HepG2 (cell line): ENCODE results near the gene OGFR.

Source experiments
- HNRNPLL ChIP-seq: fragments of 200-400 bp; formaldehyde crosslinking; IDR thresholded peaks from 2 replicates; pipeline ENCODE4 v1.6.1; 2017; ENCODE audit warnings: mild to moderate bottlenecking, low read depth, low read length; ENCODE audit not compliant: poor library complexity, severe bottlenecking
- SSRP1 ChIP-seq: IDR thresholded peaks from 2 replicates; pipeline ENCODE4 v1.6.1; 2016; ENCODE audit warnings: control low read depth
- ZFP37 ChIP-seq: sonication (generic); formaldehyde crosslinking; IDR thresholded peaks from 2 replicates; pipeline ENCODE4 v1.4.0; 2020; ENCODE audit warnings: missing genetic modification reagents, borderline replicate concordance
- ZNF382 ChIP-seq: sonication (generic); formaldehyde crosslinking; IDR thresholded peaks from 2 replicates; pipeline ENCODE4 v1.5.0; 2020; ENCODE audit warnings: missing genetic modification reagents, mild to moderate bottlenecking, borderline replicate concordance
- ZNF614 ChIP-seq: IDR thresholded peaks from 2 replicates; pipeline ENCODE4 v1.6.1; 2018; ENCODE audit warnings: missing biosample characterization, missing genetic modification reagents, inconsistent platforms, borderline replicate concordance
- TF ChIP-seq, protein P1 (sequence below): IDR thresholded peaks from 2 replicates; pipeline ENCODE4 v1.6.1; 2016; ENCODE audit warnings: missing compliant biosample characterization, missing genetic modification reagents, borderline replicate concordance
- TF ChIP-seq, protein P2 (sequence below): sonication (generic); formaldehyde crosslinking; IDR thresholded peaks from 2 replicates; pipeline ENCODE4 v1.4.0; 2020; ENCODE audit warnings: missing genetic modification reagents, borderline replicate concordance
- TF ChIP-seq, protein P3 (sequence below): IDR thresholded peaks from 2 replicates; pipeline ENCODE4 v1.6.1; 2012; ENCODE audit warnings: low read length, improper control_type of control experiment
- TF ChIP-seq, protein P4 (sequence below): sonication (generic); formaldehyde crosslinking; conservative IDR thresholded peaks from 2 replicates; pipeline ENCODE4 v1.5.0; 2020; ENCODE audit warnings: missing genetic modification reagents

DNA sequence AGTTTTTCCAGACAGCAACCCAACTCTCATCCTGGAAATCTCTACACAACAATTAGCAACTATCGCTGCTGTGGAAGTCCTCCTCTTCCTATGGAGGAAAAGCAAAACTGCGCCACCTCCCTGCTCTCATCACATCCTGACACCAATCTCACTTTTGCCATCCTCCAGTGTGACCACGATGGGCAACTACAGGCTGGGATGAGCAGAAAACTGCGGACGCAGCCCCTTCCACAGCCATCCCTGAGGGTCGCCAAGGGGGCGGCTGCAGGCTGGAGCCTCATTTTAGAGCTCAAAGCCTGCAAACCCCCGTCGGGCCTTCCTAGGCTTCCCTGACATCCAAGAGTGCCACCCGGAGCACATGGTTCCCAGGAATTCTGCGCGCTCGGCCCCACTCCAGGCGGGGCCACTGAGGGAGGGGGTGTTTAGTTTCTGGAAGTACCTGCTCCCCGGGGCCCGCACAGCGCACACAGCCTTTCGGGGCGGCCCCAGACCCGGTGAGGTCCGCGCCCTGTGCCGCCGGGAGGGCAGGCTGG is 55.8 kb downstream of the OGFR start:
- TF ChIP-seq SSRP1 (CRISPR knock-in tag) (no peak), ZFP37 (no peak), HNRNPLL (no peak), ZNF614 (no peak), ZNF382 (no peak)
- TF ChIP-seq, protein P1, sequence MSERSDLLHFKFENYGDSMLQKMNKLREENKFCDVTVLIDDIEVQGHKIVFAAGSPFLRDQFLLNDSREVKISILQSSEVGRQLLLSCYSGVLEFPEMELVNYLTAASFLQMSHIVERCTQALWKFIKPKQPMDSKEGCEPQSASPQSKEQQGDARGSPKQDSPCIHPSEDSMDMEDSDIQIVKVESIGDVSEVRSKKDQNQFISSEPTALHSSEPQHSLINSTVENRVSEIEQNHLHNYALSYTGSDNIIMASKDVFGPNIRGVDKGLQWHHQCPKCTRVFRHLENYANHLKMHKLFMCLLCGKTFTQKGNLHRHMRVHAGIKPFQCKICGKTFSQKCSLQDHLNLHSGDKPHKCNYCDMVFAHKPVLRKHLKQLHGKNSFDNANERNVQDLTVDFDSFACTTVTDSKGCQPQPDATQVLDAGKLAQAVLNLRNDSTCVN, result no peak
- TF ChIP-seq, protein P2, sequence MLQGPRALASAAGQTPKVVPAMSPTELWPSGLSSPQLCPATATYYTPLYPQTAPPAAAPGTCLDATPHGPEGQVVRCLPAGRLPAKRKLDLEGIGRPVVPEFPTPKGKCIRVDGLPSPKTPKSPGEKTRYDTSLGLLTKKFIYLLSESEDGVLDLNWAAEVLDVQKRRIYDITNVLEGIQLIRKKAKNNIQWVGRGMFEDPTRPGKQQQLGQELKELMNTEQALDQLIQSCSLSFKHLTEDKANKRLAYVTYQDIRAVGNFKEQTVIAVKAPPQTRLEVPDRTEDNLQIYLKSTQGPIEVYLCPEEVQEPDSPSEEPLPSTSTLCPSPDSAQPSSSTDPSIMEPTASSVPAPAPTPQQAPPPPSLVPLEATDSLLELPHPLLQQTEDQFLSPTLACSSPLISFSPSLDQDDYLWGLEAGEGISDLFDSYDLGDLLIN (CRISPR knock-in tag), result no peak
- TF ChIP-seq, protein P3, sequence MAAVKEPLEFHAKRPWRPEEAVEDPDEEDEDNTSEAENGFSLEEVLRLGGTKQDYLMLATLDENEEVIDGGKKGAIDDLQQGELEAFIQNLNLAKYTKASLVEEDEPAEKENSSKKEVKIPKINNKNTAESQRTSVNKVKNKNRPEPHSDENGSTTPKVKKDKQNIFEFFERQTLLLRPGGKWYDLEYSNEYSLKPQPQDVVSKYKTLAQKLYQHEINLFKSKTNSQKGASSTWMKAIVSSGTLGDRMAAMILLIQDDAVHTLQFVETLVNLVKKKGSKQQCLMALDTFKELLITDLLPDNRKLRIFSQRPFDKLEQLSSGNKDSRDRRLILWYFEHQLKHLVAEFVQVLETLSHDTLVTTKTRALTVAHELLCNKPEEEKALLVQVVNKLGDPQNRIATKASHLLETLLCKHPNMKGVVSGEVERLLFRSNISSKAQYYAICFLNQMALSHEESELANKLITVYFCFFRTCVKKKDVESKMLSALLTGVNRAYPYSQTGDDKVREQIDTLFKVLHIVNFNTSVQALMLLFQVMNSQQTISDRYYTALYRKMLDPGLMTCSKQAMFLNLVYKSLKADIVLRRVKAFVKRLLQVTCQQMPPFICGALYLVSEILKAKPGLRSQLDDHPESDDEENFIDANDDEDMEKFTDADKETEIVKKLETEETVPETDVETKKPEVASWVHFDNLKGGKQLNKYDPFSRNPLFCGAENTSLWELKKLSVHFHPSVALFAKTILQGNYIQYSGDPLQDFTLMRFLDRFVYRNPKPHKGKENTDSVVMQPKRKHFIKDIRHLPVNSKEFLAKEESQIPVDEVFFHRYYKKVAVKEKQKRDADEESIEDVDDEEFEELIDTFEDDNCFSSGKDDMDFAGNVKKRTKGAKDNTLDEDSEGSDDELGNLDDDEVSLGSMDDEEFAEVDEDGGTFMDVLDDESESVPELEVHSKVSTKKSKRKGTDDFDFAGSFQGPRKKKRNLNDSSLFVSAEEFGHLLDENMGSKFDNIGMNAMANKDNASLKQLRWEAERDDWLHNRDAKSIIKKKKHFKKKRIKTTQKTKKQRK, result no peak
- TF ChIP-seq, protein P4, sequence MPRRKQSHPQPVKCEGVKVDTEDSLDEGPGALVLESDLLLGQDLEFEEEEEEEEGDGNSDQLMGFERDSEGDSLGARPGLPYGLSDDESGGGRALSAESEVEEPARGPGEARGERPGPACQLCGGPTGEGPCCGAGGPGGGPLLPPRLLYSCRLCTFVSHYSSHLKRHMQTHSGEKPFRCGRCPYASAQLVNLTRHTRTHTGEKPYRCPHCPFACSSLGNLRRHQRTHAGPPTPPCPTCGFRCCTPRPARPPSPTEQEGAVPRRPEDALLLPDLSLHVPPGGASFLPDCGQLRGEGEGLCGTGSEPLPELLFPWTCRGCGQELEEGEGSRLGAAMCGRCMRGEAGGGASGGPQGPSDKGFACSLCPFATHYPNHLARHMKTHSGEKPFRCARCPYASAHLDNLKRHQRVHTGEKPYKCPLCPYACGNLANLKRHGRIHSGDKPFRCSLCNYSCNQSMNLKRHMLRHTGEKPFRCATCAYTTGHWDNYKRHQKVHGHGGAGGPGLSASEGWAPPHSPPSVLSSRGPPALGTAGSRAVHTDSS (CRISPR knock-in tag), result no peak
